Measurements from ENCODE around the gene ANXA2.

Gene ANXA2

DNA sequence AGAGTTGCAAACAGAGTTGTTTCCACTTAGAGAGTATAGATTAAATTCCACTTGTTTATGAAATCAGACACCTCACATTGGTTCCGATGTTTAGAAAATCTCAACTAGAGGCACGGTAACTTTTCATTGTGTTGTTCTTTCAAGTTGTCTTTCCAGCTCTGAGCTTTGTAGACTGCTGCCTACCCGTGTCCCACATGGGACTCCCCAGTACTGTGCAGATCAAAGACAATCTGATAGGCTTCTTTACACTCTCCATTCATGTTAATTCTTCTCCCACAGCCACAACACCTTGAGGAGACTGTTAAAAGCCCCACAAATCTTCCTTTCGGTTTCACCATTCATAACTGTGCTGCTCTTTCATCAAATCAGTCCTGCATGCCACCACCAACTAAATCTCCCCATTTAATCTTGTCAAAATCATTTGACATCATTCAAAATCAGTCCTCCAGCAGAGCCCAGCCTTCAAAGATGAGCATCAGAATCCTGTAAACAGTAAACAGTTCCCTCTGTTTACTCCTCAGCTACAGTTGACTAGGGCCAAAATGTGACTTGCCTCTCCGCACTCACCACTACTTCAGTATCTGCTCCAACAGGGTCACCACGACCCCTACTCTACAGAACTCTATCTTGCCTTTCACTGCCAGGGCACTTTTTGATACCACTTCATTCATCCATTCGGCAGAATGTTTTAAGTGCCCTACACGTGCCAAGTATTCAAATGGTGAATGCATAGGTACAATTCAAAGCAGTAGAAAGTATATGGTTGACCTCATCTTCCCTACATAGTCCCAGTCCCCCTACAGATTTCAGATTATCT lies 8.3 kb downstream of the ANXA2 start:
- H3K4me3 Mint-ChIP-seq, result peak overlapping the region; percentile 2
- H3K36me3 Mint-ChIP-seq, result peaks cover 11% of the 10 kb centered on the region
- no peaks in the 10 kb centered on the region for H3K27me3 Mint-ChIP-seq
- peak overlapping the region; percentile 3 for H3K27ac Mint-ChIP-seq
- DNase-seq (ENCODE audit: low spot score in 2 of 2), result no peak
- no peaks in the 10 kb centered on the region for H3K9me3 Mint-ChIP-seq
- peaks cover 33% of the 10 kb centered on the region for H3K4me1 Mint-ChIP-seq
- ATAC-seq (ENCODE audit: low read depth), result peak; percentile 87

DNA sequence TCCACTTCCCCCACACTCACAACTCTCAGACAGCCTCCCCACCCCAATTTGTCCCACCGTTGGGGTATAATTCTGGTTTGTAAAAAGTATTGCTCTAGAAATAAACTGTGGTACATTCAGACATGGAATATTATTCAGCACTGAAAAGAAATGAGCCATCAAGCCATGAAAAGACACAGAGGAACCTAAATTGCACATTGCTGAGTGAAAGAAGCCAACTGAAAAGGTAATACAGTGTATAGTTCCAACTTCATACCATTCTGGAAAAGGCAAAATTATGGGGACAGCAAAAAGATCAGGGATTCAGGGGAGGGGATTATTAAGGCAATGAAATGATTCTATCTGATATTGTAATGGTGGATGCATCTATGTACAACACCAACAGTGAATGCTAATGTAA lies 10.5 kb downstream of the ANXA2 start:
- Mint-ChIP-seq H3K4me3 (no peak overlapping the region), H3K27me3 (no peaks in the 10 kb centered on the region), H3K9me3 (no peaks in the 10 kb centered on the region), H3K36me3 (peaks cover 9% of the 10 kb centered on the region), H3K4me1 (peaks cover 26% of the 10 kb centered on the region), H3K27ac (no peak overlapping the region)
- ATAC-seq (ENCODE audit: low read depth) (no peak), DNase-seq (ENCODE audit: low spot score in 2 of 2) (no peak)

GRCh38 chr15:60386615-60387014 lies 11.2 kb downstream of the ANXA2 start:
- Mint-ChIP-seq H3K4me3 (no peak overlapping the region), H3K4me1 (peaks cover 24% of the 10 kb centered on the region), H3K9me3 (no peaks in the 10 kb centered on the region), H3K27me3 (no peaks in the 10 kb centered on the region), H3K36me3 (peaks cover 11% of the 10 kb centered on the region), H3K27ac (no peak overlapping the region)
- ATAC-seq (ENCODE audit: low read depth) (no peak), DNase-seq (ENCODE audit: low spot score in 2 of 2) (no peak)

DNA sequence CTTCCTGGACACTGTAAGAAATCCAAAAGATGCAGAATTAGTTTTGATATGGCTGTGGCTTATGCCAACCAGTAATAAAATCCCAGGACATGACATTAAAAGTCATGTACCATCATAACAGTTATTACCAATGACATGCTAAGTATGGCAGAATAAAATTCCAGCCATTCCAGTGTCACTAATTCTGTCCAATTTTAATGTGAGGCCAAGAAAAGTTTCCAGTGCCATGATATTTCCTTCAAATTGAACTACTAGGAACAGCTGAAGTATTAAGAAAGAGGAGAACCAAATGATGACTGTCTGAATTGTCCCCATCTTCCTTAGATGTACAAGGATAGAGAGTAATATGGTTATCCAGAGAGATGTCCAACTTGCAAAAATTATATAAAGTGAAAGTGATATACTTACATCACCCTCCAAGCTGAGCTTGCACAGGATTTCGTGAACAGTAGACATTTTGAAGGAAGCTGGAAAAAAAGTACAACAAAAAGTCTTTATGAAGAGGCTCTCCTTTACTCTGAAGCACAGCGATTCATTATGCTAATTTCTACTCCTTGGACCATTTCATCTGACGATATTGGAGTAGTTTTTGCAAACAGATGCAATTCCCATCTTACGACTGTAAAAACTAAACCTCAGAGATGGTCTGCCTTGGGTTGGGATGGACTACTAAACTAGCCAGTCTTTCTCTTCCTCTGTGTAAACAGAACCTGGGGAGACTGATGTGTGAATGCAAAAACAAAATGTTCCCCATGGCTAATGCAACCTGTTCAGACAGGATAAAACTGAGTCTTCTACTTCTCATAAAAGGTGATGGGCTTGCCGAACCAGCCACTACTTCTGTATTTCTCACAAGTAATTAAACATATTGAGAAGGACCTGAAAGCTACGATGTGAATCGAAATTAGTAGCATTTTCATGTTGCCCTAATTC lies 11.9 kb downstream of the ANXA2 start:
- no peaks in the 10 kb centered on the region for H3K9me3 Mint-ChIP-seq
- H3K27me3 Mint-ChIP-seq, result no peaks in the 10 kb centered on the region
- ATAC-seq (ENCODE audit: low read depth) (no peak), DNase-seq (ENCODE audit: low spot score in 2 of 2) (no peak)
- H3K4me3 Mint-ChIP-seq, result no peak overlapping the region
- H3K4me1 Mint-ChIP-seq, result peaks cover 20% of the 10 kb centered on the region
- no peak overlapping the region for H3K27ac Mint-ChIP-seq
- H3K36me3 Mint-ChIP-seq, result peaks cover 13% of the 10 kb centered on the region

DNA sequence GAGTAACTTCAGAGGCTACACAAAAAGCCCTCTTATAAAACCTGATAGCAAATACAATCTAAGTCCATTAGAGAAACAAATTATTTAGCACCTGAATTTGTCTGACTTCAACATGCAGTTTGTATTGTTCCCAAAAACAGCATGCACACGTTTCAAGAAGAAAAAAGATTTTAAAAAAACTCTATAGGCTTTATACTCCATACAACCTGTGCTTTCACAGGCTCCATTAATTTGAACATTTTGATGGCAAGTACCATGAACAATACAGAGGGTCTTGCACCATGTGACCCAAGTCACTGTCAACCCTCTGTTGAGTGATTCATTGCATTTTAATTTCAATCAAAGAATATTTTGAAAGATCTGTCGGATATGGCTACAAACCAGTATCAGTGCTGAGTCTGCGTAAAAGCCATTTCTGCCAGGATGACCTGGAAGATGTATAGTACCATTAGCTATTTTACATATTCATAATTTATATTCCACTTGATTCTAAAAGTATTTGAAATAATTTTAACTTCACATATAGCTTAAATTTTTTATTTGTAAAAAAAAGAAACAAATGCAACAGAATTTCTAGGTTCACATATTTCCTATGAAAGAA lies 13.2 kb downstream of the ANXA2 start:
- Mint-ChIP-seq H3K4me3 (no peak overlapping the region), H3K36me3 (peaks cover 16% of the 10 kb centered on the region), H3K4me1 (peaks cover 13% of the 10 kb centered on the region), H3K27ac (no peak overlapping the region), H3K9me3 (no peaks in the 10 kb centered on the region), H3K27me3 (no peaks in the 10 kb centered on the region)
- ATAC-seq (ENCODE audit: low read depth), result no peak
- DNase-seq (ENCODE audit: low spot score in 2 of 2), result no peak

GRCh38 chr15:60384053-60384452 lies 13.7 kb downstream of the ANXA2 start:
- Mint-ChIP-seq H3K27me3 (no peaks in the 10 kb centered on the region), H3K27ac (no peak overlapping the region), H3K4me3 (no peak overlapping the region), H3K36me3 (peaks cover 14% of the 10 kb centered on the region), H3K9me3 (no peaks in the 10 kb centered on the region), H3K4me1 (peaks cover 9% of the 10 kb centered on the region)
- DNase-seq (ENCODE audit: low spot score in 2 of 2), result no peak
- ATAC-seq (ENCODE audit: low read depth), result no peak

GRCh38 chr15:60382773-60383674 lies 14.8 kb downstream of the ANXA2 start:
- peak overlapping the region; percentile 56 for H3K27ac Mint-ChIP-seq

DNA sequence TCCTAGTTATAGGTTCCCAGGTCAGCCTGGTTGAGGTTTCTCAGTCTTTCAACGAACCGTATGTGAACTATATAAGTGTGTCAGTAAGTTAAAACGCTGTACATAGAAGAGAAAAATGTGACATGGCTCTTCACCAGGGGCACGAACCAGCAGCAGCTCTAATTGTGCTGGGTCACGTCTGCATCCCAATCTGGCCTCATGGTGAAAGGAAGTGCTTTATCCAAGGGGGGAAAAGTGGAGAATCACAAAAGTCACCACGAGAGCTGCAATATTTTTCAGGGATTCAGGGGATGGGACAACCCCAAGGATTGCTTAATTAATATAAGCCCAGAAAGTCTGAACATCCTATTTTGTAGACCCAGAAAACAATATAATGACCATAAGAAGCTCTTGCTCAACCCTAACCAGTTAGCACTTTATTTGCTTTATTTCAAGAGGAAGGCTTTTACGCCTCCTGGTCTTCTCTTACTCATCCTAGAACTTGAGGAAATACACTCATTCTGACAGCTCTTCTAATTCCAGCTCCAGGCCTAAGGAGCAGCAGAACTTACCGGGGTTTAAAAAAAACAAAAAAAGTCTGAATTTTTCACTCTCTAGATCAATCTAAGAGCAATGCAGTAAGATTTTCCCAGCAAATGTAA lies 16.5 kb downstream of the ANXA2 start:
- Mint-ChIP-seq H3K27ac (no peak overlapping the region), H3K4me1 (peaks cover 3% of the 10 kb centered on the region), H3K9me3 (no peaks in the 10 kb centered on the region), H3K27me3 (no peaks in the 10 kb centered on the region), H3K4me3 (no peak overlapping the region), H3K36me3 (peaks cover 15% of the 10 kb centered on the region)
- ATAC-seq (ENCODE audit: low read depth), result no peak
- no peak for DNase-seq (ENCODE audit: low spot score in 2 of 2)

More at GRCh38 chr15:60382773-60383674, 14.8 kb downstream of the ANXA2 start:
- Mint-ChIP-seq H3K27me3 (no peaks in the 10 kb centered on the region), H3K4me1 (peaks cover 9% of the 10 kb centered on the region), H3K4me3 (no peak overlapping the region), H3K9me3 (no peaks in the 10 kb centered on the region), H3K36me3 (peaks cover 14% of the 10 kb centered on the region)
- ATAC-seq (ENCODE audit: low read depth), result no peak
- no peak for DNase-seq (ENCODE audit: low spot score in 2 of 2)

DNA sequence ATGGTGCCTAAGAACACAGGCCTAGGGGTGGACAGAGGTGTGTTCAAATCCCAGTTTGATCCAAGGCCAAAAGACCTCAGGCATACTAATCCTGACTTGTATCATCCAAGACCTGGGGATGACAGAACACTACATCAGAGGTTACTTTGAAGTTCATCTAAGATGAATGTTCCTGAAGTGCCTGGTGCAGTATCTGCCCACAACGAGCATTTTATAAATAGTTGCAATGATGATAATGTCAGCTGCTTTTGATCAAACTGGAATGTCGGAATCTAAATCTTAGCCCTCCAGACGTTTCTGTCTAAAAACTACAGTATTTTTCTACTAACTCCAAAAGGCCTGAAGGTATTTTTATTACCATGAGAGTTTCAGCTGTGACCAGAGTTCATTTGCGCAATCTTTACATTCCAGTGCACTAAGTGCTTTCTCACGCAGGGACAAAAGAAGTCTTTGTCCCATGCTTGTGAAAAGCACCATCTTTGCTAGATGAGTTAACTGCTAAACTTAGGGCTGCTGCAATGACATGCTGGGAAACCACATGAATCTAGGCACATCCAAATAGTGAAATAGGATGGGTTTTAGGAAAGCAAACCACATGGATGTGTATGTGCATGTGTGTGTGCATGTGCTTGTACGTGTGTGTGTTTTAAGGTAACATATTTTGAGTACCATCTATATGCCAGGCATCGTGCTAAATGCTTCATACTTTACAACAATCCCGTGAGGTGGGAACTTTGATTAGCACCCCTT lies 18.1 kb downstream of the ANXA2 start:
- DNase-seq (ENCODE audit: low spot score in 2 of 2) (no peak), ATAC-seq (ENCODE audit: low read depth) (no peak)
- H3K9me3 Mint-ChIP-seq, result no peaks in the 10 kb centered on the region
- H3K4me3 Mint-ChIP-seq, result no peak overlapping the region
- H3K27ac Mint-ChIP-seq, result no peak overlapping the region
- peaks cover 3% of the 10 kb centered on the region for H3K4me1 Mint-ChIP-seq
- H3K36me3 Mint-ChIP-seq, result peaks cover 23% of the 10 kb centered on the region
- no peaks in the 10 kb centered on the region for H3K27me3 Mint-ChIP-seq

DNA sequence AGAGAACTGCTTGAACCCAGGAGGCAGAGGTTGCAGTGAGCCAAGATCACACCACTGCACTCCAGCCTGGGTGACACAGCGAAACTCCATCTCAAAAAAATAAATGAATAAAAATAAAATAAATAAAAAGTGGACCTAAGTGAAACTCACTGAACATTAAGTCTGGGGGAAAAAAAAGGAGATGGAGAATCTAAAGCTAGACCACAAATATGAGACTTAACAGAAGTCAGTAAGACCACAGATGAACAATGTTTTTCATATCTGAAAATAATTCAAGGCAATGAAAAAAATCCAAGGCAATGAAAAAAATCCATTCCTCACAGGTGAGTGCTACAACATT lies 18.6 kb downstream of the ANXA2 start:
- Mint-ChIP-seq H3K27ac (no peak overlapping the region), H3K36me3 (peaks cover 23% of the 10 kb centered on the region), H3K4me1 (peaks cover 3% of the 10 kb centered on the region), H3K27me3 (no peaks in the 10 kb centered on the region), H3K9me3 (no peaks in the 10 kb centered on the region), H3K4me3 (no peak overlapping the region)
- DNase-seq (ENCODE audit: low spot score in 2 of 2), result no peak
- no peak for ATAC-seq (ENCODE audit: low read depth)

DNA sequence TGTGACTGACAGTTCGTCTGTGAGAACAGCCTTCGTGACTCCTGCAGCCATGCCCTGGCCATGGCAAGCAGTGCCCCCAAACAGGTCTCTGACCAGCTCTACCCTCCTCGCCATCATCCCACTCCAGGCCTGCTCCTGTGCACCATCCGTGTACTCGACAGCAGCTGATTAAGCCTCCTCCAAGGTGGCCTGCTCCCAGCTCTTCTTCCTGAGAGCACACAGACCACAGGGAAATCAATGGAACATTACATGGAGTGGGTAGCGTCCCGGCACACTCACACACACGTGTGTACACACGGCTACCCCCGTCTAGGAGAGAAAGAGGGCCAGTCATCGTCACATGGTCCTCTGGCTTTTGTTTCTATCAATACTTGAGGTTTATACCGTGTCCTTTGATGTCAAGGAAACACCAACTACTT lies 21.1 kb downstream of the ANXA2 start:
- no peaks in the 10 kb centered on the region for H3K27me3 Mint-ChIP-seq
- no peaks in the 10 kb centered on the region for H3K4me1 Mint-ChIP-seq
- H3K9me3 Mint-ChIP-seq, result no peaks in the 10 kb centered on the region
- H3K4me3 Mint-ChIP-seq, result no peak overlapping the region
- H3K36me3 Mint-ChIP-seq, result peaks cover 24% of the 10 kb centered on the region
- no peak overlapping the region for H3K27ac Mint-ChIP-seq
- DNase-seq (ENCODE audit: low spot score in 2 of 2) (no peak), ATAC-seq (ENCODE audit: low read depth) (no peak)

- Mint-ChIP-seq H3K36me3 (peaks cover 27% of the 10 kb centered on the region), H3K4me1 (no peaks in the 10 kb centered on the region), H3K27ac (no peak overlapping the region), H3K27me3 (no peaks in the 10 kb centered on the region), H3K9me3 (no peaks in the 10 kb centered on the region), H3K4me3 (no peak overlapping the region)
- no peak for ATAC-seq (ENCODE audit: low read depth)
- no peak for DNase-seq (ENCODE audit: low spot score in 2 of 2)
Measured at GRCh38 chr15:60375306-60375705, 22.5 kb downstream of the ANXA2 start.

Data from memory B cell (primary cell).